Measurements from ENCODE around the gene OTUD1. TPM values are rescaled to one million over a fixed set of nuclear protein-coding genes. Genes with fewer than 3 reads are reported as not detected.

Gene OTUD1
- total RNA-seq, 1 experiment from 2014 or later, result 10.4 TPM

GRCh38 chr10:23406409-23406808 lies 32.5 kb upstream of the OTUD1 start:
- H3K27ac Mint-ChIP-seq (ENCODE audit: unreplicated experiment), result no peak overlapping the region
- no peaks in the 10 kb centered on the region for H3K27me3 Mint-ChIP-seq (ENCODE audit: unreplicated experiment)
- CTCF ChIA-PET, result no interaction called here
- no peaks in the 10 kb centered on the region for H3K9me3 Mint-ChIP-seq (ENCODE audit: low read depth, unreplicated experiment)
- no peak for TF ChIP-seq CTCF (IDR thresholded peaks at IDR 0.05; ENCODE audit: unreplicated experiment)
- BruUV-seq (replicated peaks), result no TSS peak
- DNase-seq, result no peak
- no peaks in the 10 kb centered on the region for H3K4me1 Mint-ChIP-seq (ENCODE audit: low read depth, unreplicated experiment)
- H3K4me3 Mint-ChIP-seq (ENCODE audit: low read depth, unreplicated experiment), result no peak overlapping the region
- intact Hi-C loops (cut with micrococcal nuclease; ENCODE audit: unreplicated experiment), result no loop called here
- no peaks in the 10 kb centered on the region for H3K36me3 Mint-ChIP-seq (ENCODE audit: insufficient read depth, unreplicated experiment)

- no peaks in the 10 kb centered on the region for H3K27me3 Mint-ChIP-seq (ENCODE audit: unreplicated experiment)
- H3K9me3 Mint-ChIP-seq (ENCODE audit: low read depth, unreplicated experiment), result no peaks in the 10 kb centered on the region
- H3K4me3 Mint-ChIP-seq (ENCODE audit: low read depth, unreplicated experiment), result no peak overlapping the region
- no peaks in the 10 kb centered on the region for H3K4me1 Mint-ChIP-seq (ENCODE audit: low read depth, unreplicated experiment)
- intact Hi-C loops (cut with micrococcal nuclease; ENCODE audit: unreplicated experiment), result no loop called here
- no peak overlapping the region for H3K27ac Mint-ChIP-seq (ENCODE audit: unreplicated experiment)
- BruUV-seq (replicated peaks), result no TSS peak
- no peak for DNase-seq
- TF ChIP-seq CTCF (IDR thresholded peaks at IDR 0.05; ENCODE audit: unreplicated experiment), result no peak
- CTCF ChIA-PET, result no interaction called here
- no peaks in the 10 kb centered on the region for H3K36me3 Mint-ChIP-seq (ENCODE audit: insufficient read depth, unreplicated experiment)
Measured at GRCh38 chr10:23408330-23408976, 30.4 kb upstream of the OTUD1 start.

- H3K9me3 Mint-ChIP-seq (ENCODE audit: low read depth, unreplicated experiment), result no peaks in the 10 kb centered on the region
- no peaks in the 10 kb centered on the region for H3K27me3 Mint-ChIP-seq (ENCODE audit: unreplicated experiment)
- no peak overlapping the region for H3K4me3 Mint-ChIP-seq (ENCODE audit: low read depth, unreplicated experiment)
- DNase-seq, result no peak
- BruUV-seq (replicated peaks), result no TSS peak
- CTCF ChIA-PET, result no interaction called here
- no peak for TF ChIP-seq CTCF (IDR thresholded peaks at IDR 0.05; ENCODE audit: unreplicated experiment)
- intact Hi-C loops (cut with micrococcal nuclease; ENCODE audit: unreplicated experiment), result no loop called here
- H3K27ac Mint-ChIP-seq (ENCODE audit: unreplicated experiment), result no peak overlapping the region
- no peaks in the 10 kb centered on the region for H3K36me3 Mint-ChIP-seq (ENCODE audit: insufficient read depth, unreplicated experiment)
- H3K4me1 Mint-ChIP-seq (ENCODE audit: low read depth, unreplicated experiment), result peaks cover under 1% of the 10 kb centered on the region
Measured at GRCh38 chr10:23412223-23412622, 26.7 kb upstream of the OTUD1 start.

- Mint-ChIP-seq H3K4me1 (ENCODE audit: low read depth, unreplicated experiment) (peaks cover 15% of the 10 kb centered on the region), H3K4me3 (ENCODE audit: low read depth, unreplicated experiment) (no peak overlapping the region), H3K9me3 (ENCODE audit: low read depth, unreplicated experiment) (no peaks in the 10 kb centered on the region), H3K27ac (ENCODE audit: unreplicated experiment) (no peak overlapping the region), H3K36me3 (ENCODE audit: insufficient read depth, unreplicated experiment) (no peaks in the 10 kb centered on the region), H3K27me3 (ENCODE audit: unreplicated experiment) (no peaks in the 10 kb centered on the region)
- no TSS peak for BruUV-seq (replicated peaks)
- no peak for DNase-seq
- CTCF ChIA-PET, result no interaction called here
- intact Hi-C loops (cut with micrococcal nuclease; ENCODE audit: unreplicated experiment), result no loop called here
- no peak for TF ChIP-seq CTCF (IDR thresholded peaks at IDR 0.05; ENCODE audit: unreplicated experiment)
Measured at GRCh38 chr10:23413629-23414089, 25.2 kb upstream of the OTUD1 start.
